GM12872 (cell line): ENCODE results near the gene WDR91.

Experiments
- TF ChIP-seq, protein P1 (sequence below): IDR thresholded peaks from 3 replicates; pipeline ENCODE4 v1.5.1; 2011; ENCODE audit warnings: low read depth, mild to moderate bottlenecking, low read length, moderate library complexity; ENCODE audit not compliant: insufficient read depth

WDR91 gene

DNA sequence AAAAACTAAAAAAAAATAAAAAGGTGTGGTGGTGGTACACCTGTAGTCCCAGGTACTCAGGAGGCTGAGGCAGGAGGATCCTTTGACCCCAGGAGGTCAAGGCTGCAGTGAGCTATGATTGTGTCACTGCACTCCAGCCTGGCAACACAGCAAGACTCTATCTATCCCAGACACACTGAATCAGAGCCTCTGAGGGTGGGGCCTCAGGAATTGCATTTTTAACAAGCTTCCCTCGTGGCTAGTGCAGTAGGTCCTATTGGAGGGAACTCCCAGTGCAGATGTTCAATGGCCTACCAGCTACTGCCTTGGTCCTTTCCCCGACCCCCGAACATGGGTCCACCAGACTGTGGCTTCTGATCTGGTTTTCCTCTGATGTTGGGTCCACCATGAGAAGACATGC lies 37.2 kb upstream of the WDR91 start:
- TF ChIP-seq, protein P1, sequence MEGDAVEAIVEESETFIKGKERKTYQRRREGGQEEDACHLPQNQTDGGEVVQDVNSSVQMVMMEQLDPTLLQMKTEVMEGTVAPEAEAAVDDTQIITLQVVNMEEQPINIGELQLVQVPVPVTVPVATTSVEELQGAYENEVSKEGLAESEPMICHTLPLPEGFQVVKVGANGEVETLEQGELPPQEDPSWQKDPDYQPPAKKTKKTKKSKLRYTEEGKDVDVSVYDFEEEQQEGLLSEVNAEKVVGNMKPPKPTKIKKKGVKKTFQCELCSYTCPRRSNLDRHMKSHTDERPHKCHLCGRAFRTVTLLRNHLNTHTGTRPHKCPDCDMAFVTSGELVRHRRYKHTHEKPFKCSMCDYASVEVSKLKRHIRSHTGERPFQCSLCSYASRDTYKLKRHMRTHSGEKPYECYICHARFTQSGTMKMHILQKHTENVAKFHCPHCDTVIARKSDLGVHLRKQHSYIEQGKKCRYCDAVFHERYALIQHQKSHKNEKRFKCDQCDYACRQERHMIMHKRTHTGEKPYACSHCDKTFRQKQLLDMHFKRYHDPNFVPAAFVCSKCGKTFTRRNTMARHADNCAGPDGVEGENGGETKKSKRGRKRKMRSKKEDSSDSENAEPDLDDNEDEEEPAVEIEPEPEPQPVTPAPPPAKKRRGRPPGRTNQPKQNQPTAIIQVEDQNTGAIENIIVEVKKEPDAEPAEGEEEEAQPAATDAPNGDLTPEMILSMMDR, result no peak

DNA sequence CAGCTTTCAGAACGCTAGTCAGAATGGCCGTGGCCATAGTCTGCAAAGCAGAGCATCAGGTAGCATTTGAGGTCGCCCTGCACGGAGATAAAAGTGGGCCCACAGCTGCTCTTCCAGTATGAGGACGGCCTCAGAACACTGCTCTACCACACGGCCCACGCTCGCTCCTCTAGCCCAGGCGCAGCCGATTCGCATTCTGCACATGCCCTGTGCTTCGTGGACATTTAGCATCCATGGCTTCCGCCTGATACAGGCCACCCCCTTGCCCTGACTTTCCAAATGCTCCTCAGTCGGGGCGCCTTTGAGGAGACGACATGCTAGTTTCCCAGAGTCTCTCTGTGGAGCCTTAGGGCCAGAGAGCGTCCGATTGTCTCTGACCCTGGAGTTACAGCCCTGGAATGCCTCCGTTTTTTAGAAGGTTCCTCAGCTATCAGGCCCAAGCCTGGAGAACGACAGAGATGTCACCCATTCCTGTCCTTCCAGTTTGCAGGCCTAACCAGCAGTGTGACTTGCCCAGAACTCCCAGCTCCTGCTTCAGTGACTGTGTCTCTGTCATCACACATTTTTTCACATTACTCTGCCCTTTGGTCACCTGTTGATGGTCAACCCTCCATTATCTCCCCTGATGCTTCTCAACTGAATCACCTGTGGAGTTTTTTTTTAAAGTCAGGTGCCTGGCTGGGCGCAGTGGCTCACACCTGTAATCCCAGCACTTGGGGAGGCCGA lies 36.6 kb upstream of the WDR91 start:
- TF ChIP-seq, protein P1, result no peak

DNA sequence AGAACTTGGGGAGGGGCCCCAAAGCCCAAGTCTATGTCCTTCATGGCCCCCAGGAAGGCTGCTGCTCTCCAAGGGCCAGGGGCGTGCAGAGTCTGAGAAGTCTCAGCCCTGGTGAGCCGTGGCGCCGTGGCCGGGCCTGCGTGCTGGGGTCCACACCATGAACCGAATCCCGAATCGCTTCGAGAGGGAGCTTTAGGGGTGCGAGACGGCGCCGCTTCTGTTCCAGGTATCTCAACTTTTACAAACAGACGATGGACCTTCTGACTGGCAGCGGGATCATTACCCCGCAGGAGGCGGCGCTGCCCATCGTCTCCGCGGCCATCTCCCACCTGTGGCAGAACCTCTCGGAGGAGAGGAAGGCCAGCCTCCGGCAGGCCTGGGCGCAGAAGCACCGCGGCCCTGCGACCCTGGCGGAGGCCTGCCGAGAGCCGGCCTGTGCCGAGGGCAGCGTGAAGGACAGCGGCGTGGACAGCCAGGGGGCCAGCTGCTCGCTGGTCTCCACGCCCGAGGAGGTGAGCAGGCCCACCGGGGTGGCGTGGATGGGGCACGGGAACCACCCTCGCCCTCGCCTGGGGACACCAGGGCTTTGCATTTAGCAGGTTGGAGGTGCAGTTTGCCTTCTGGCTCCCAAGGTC lies 35.0 kb upstream of the WDR91 start:
- TF ChIP-seq, protein P1, result no peak

DNA sequence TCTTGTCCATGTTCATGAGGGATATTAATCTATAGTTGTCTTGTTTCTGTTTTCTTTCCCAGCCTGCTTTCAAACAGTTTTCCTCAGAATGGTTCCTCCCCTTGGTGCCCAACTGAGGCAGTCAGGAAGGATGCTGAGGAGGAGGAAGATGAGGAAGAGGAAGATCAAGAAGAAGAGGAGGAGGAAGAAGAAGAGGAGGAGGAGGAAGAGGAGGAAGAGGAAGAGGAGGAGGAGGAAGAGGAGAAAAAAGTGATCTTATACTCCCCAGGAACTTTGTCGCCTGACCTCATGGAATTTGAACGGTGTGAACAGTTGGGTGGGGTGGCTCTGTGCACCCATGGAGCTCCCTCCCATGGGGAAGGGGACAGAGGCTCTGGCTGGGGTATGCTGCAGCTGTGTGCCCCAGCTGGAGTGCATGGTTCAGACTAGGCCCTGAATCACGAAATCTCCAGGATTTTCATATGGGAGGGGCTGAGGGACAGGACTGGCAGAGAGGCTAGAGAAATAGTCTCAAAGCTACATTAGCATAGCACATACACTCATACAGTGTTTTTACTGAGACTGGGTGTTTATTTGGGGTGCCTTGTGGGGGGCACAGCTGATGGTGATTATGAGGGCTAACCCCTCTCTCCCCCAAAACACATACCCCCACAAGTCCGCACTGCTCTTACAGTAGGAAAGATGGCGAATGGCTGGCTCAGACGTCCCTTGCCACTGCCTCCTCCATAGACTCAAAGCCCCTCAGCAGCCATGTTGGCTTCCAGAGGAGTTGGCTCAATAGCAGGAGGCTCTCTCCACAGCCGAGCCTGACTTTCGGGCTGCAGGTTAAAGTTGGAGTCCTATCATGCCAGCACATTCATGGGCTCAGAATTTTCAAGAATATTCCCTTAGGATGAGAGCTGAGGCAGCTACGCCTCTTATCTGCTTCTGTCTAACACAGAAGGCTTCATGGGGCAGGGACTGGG lies 34.2 kb upstream of the WDR91 start:
- TF ChIP-seq, protein P1, result no peak

- TF ChIP-seq, protein P1, result no peak
These were observed 30.9 kb upstream of the WDR91 start for GRCh38 chr7:135242096-135242684.

DNA sequence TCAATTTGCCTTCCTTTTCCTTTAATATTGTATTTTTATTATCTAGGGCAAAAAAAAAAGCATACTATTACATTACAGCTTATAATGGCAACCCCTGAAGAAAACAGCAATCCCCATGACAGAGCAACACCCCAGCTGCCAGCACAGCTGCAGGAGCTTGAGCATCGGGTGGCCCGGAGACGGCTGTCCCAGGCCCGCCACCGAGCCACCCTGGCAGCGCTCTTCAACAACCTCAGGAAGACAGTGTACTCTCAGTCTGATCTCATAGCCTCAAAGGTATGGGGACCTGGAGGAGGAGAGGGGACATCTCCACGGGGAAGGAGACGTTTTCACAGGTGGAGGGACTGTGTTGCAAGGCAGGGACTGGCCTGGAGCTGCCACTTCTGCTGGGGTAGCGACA lies 29.1 kb upstream of the WDR91 start:
- TF ChIP-seq, protein P1, result no peak

- TF ChIP-seq, protein P1, result no peak
These were observed 27.9 kb upstream of the WDR91 start for GRCh38 chr7:135239263-135239662.
